Stomach (tissue), 4 donors: Measurements from ENCODE around the gene ADPRHL1.
A peak's percentile ranks its signal among the peaks of the same experiment; 100 is the strongest.

Experiments
- CTCF ChIP-seq, 7 experiments: fragments of 450-650 bp in 4 of 7; fragments of 200-600 bp in 3 of 7; sonication (generic) in 3 of 7; IDR thresholded peaks; one replicate each; pipeline ENCODE4 v1.5.1; 2016 to 2019; ENCODE audit warnings: antibody characterized with exemption in 7 of 7, control low read depth in 2 of 7, mild to moderate bottlenecking in 1 of 7
- EP300 ChIP-seq: sonication (generic); formaldehyde crosslinking; IDR thresholded peaks from one replicate; pipeline ENCODE4 v1.6.1; 2017; ENCODE audit warnings: antibody characterized with exemption
- POLR2AphosphoS5 ChIP-seq, 3 donors: sonication (generic); formaldehyde crosslinking; IDR thresholded peaks; one replicate each; pipeline ENCODE4 v1.6.1; 2016; ENCODE audit warnings: antibody characterized with exemption in 3 of 3

GRCh38 chr13:113394339-113394640, 59.0 kb downstream of the ADPRHL1 start:
- TF ChIP-seq EP300, result no peak
- peak in 1 of 7 experiments; percentile 43 for TF ChIP-seq CTCF (IDR thresholded peaks at IDR 0.05)
- no peak for TF ChIP-seq POLR2AphosphoS5 (IDR thresholded peaks at IDR 0.05)
